ENCODE measurements around the gene RASD1. TPM values are rescaled to one million over a fixed set of nuclear protein-coding genes. Genes with fewer than 3 reads are reported as not detected.

Gene RASD1
- total and polyA plus RNA-seq, 2 of the 4 experiments (the other 2 are of a cell fraction) = 0.54 to 1.8 TPM

DNA sequence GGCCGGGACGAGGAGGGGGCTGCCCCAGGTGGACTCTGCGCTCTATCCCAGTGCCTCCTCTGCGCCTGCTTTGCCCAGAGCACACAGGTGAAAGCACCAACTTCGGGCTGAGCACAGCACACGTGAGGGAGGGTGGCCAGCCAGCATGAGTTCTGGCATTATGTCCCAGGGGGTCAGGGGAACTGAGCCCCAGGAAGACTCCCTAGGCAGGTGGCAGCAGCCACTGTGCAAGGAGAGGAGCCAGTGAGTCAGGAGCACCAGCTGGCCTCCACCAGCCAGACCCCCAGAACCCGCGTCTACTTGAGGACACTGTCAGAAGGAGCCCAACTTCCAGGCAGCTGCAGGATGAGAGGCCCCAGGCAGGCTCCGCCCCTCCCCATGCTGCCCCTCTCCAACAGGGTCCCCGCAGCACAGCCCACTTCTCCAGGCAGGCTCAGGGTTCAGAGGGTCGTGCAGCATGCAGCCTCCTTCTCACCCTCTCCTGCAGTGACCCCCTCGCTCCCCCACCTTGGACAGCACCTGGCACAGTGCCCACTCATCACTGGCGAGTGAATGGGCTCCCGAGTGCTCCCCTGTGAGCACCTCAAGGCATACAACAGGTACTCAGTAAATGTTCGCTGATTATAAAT, 44.2 kb upstream of the RASD1 start:
- H3K4ac ChIP-seq (ENCODE audit: low read depth, low read length) = no peak overlapping the region
- H2BK20ac ChIP-seq (ENCODE audit: low read depth, low read length) = no peak overlapping the region
- dilution Hi-C loops (cut with HindIII; ENCODE audit: low sequenced_read_pairs, unreplicated experiment) (no loop called here), intact Hi-C loops (cut with micrococcal nuclease) (no loop called here), in situ Hi-C loops (cut with MboI; ENCODE audit: low sequenced_read_pairs) (no loop called here)
- no peak overlapping the region for H4K5ac ChIP-seq (ENCODE audit: low read depth, low read length)
- no peak overlapping the region for H3K4me3 ChIP-seq (ENCODE audit: insufficient read depth, low read depth, low read length)
- no peaks in the 10 kb centered on the region; the same call in 1 of the 2 replicates for H4K20me1 ChIP-seq (ENCODE audit: insufficient read depth, low read length)
- no peak for DNase-seq
- no peak overlapping the region for H3K9ac ChIP-seq (ENCODE audit: low read depth, low read length)
- H2BK120ac ChIP-seq (ENCODE audit: low read depth, low read length) = no peak overlapping the region
- H3K27me3 ChIP-seq (ENCODE audit: control insufficient read depth, insufficient read depth, low read length) = no peaks in the 10 kb centered on the region
- BruUV-seq (replicated peaks) = no TSS peak
- no peak overlapping the region for H3K23ac ChIP-seq (ENCODE audit: low read depth, low read length)
- no peak overlapping the region for H3K27ac ChIP-seq (ENCODE audit: insufficient read depth, low read length)
- 66% methylated on average over 6 of the region's 15 CpGs; no CpG with 5 or more reads in 1 of the 2 experiments for WGBS, 2 experiments (ENCODE audit: extremely low coverage in 2 of 2, insufficient read length in 1 of 2)
- H3K4me2 ChIP-seq (ENCODE audit: low read depth, low read length) = no peak overlapping the region
- no peak overlapping the region for H2AK9ac ChIP-seq (replicated peaks; ENCODE audit: low read depth, low read length, poor library complexity)
- H3K56ac ChIP-seq (ENCODE audit: extremely low read depth, insufficient read depth, low read length) = no peak overlapping the region
- no peaks in the 10 kb centered on the region for H3K36me3 ChIP-seq (ENCODE audit: control insufficient read depth, insufficient read depth, low read length)
- H3K18ac ChIP-seq (ENCODE audit: low read depth, low read length) = no peak overlapping the region
- no peaks in the 10 kb centered on the region for H3K79me1 ChIP-seq (ENCODE audit: low read depth in 1 of 2, low read length in 2 of 2)
- no peak overlapping the region for H2BK15ac ChIP-seq (ENCODE audit: low read depth, low read length)
- ATAC-seq (ENCODE audit: low read depth) = no peak
- H2BK5ac ChIP-seq (ENCODE audit: low read depth, low read length, poor library complexity, severe bottlenecking) = no peak overlapping the region
- no peak overlapping the region for H4K91ac ChIP-seq (ENCODE audit: insufficient read depth, low read depth, low read length)
- H2AFZ ChIP-seq (replicated peaks; ENCODE audit: low read length, poor library complexity) = no peak overlapping the region
- POLR2A ChIA-PET (ENCODE audit: unreplicated experiment) = no interaction called here
- no peak overlapping the region for H4K8ac ChIP-seq (ENCODE audit: low read depth in 2 of 2, low read length in 2 of 2)
- TF ChIP-seq RCOR1 (IDR thresholded peaks at IDR 0.05; ENCODE audit: insufficient replicate concordance, low read length) (no peak), POLR2A (IDR thresholded peaks at IDR 0.05; ENCODE audit: low read depth, low read length) (no peak), MXI1 (IDR thresholded peaks at IDR 0.05; ENCODE audit: borderline replicate concordance, low read depth, low read length) (no peak), MAZ (IDR thresholded peaks at IDR 0.05; ENCODE audit: borderline replicate concordance, low read depth, low read length) (no peak), RFX5 (IDR thresholded peaks at IDR 0.05; ENCODE audit: low read depth, low read length) (no peak), SMC3 (IDR thresholded peaks at IDR 0.05; ENCODE audit: low read depth, low read length) (no peak), BHLHE40 (IDR thresholded peaks at IDR 0.05; ENCODE audit: low read depth, low read length) (no peak), RAD21 (IDR thresholded peaks at IDR 0.05; ENCODE audit: low read length) (no peak), MAFK (IDR thresholded peaks at IDR 0.05; ENCODE audit: low read depth, low read length) (no peak), CHD1 (IDR thresholded peaks at IDR 0.05; ENCODE audit: low read depth, low read length) (no peak), NFE2L2 (IDR thresholded peaks at IDR 0.05; ENCODE audit: low read depth, low read length) (no peak), CEBPB (IDR thresholded peaks at IDR 0.05; ENCODE audit: low read depth, low read length) (no peak)
- TF ChIP-seq, protein P1, sequence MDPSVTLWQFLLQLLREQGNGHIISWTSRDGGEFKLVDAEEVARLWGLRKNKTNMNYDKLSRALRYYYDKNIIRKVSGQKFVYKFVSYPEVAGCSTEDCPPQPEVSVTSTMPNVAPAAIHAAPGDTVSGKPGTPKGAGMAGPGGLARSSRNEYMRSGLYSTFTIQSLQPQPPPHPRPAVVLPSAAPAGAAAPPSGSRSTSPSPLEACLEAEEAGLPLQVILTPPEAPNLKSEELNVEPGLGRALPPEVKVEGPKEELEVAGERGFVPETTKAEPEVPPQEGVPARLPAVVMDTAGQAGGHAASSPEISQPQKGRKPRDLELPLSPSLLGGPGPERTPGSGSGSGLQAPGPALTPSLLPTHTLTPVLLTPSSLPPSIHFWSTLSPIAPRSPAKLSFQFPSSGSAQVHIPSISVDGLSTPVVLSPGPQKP (IDR thresholded peaks at IDR 0.05; ENCODE audit: borderline replicate concordance, low read depth, low read length) = no peak
- TF ChIP-seq, protein P2, sequence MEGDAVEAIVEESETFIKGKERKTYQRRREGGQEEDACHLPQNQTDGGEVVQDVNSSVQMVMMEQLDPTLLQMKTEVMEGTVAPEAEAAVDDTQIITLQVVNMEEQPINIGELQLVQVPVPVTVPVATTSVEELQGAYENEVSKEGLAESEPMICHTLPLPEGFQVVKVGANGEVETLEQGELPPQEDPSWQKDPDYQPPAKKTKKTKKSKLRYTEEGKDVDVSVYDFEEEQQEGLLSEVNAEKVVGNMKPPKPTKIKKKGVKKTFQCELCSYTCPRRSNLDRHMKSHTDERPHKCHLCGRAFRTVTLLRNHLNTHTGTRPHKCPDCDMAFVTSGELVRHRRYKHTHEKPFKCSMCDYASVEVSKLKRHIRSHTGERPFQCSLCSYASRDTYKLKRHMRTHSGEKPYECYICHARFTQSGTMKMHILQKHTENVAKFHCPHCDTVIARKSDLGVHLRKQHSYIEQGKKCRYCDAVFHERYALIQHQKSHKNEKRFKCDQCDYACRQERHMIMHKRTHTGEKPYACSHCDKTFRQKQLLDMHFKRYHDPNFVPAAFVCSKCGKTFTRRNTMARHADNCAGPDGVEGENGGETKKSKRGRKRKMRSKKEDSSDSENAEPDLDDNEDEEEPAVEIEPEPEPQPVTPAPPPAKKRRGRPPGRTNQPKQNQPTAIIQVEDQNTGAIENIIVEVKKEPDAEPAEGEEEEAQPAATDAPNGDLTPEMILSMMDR (conservative IDR thresholded peaks at IDR 0.05; ENCODE audit: low read depth, low read length) = no peak
- TF ChIP-seq, protein P3, sequence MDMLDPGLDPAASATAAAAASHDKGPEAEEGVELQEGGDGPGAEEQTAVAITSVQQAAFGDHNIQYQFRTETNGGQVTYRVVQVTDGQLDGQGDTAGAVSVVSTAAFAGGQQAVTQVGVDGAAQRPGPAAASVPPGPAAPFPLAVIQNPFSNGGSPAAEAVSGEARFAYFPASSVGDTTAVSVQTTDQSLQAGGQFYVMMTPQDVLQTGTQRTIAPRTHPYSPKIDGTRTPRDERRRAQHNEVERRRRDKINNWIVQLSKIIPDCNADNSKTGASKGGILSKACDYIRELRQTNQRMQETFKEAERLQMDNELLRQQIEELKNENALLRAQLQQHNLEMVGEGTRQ (IDR thresholded peaks at IDR 0.05; ENCODE audit: low read depth, low read length) = no peak
- peaks cover 9% of the 10 kb centered on the region for H3K9me1 ChIP-seq (ENCODE audit: insufficient read depth, low read length)
- no peak overlapping the region for H2AK5ac ChIP-seq (ENCODE audit: low read depth, low read length)
- H3K4me1 ChIP-seq (ENCODE audit: control insufficient read depth, insufficient read depth, low read length) = peaks cover 11% of the 10 kb centered on the region; the same call in 1 of the 2 replicates
- H3K14ac ChIP-seq (replicated peaks; ENCODE audit: low read depth, low read length) = no peak overlapping the region
- no peaks in the 10 kb centered on the region for H3K9me3 ChIP-seq (ENCODE audit: control insufficient read depth, insufficient read depth, low read length)
- CTCF ChIA-PET = no interaction called here
